ENCODE data around the gene EXOG.

The EXOG gene

DNA sequence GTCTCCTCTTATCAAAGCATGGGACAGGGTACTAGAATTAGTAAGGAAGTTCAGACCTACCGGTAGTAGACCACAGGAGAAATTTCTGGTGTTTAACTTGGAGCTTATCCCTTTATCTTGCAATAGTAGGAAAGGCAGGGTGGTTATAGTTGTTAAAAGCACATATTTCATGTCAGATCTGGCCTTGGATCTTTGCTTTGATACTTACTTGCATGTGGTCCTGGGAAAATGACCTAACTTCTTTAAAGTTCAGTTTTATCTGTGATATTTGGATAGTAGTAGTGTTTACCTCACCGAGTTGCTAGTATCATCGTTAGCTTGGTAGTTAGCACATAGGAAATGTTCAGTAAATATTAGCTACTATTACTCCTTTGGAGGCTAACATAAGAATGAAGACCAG, 15.4 kb downstream of the EXOG start:
- DNase-seq, result no peak

DNA sequence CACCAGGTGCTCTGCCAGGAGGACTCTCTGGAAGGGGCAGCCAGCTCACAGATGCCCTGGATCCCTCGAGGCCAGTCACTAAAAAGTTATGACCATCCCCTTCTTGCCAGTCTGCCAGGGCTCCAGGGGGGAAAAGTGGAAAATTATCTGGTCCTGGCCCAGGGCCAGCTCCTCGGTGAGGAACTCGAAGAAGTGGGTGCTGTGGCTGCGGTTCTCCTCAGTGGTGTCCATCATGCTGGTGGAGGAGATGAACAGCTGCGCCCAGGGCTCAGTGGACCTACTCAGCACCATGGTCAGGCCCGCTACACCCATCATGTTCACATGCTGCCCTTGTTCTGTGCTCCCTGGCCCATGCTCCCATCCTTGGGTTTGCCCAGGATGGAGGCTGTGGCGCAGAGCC, 19.2 kb downstream of the EXOG start:
- DNase-seq, result no peak

DNA sequence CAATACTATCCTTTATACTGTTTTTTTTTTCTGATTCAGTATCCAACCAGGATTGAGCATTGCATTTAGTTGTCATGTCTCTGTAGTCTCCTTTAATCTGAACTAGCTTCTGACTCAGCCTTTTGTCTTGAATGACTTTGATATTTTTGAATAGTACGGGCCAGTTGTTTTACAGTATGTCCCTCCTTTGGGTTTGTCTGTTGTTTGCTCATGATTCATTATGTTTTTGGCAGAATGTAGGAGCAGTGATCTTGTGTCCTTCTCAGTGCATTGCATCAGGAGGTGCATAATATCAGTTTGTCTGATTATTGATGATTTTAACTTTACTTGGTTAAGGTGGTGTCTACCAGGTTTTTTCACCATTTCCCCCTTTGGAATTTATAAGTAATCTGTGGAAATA, 20.5 kb downstream of the EXOG start:
- DNase-seq, result no peak

DNA sequence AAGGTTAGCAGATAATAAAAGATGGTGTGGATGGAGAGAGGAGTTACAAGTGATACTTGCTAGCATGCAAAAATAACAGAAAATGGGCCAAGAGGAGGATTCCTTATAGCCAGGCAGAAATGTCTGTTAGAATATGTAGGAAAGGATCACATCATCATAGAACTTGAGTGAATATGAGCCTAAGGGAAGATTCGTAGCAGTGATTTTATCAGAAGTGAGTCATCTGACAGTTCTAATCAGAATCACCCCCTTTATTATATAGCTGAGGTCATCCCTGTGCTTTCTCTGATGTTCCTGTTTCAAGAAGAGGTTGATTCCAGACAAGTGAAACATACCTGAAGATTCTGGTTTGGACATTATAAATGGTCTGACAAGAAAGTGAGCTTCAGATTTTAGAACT, 22.9 kb downstream of the EXOG start:
- no peak for DNase-seq

DNA sequence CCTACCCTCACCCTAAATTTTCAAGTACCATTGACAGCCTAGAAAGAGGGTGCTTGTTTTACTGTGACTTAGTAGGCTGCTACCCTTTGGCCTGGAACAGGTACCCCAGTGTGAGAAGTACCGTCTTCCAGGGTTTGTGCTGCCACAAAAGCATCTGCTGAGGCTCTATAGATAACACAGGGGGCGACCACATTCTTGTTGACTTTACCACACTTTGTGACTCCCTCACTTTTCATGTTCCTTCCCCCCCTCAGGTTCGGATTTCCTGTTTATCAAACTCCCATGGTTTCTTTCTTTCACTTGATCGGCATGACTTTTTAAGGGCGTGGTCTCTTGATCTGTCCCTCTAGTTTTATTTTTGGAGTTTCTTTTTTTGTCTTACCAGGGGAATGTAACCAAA, 23.5 kb downstream of the EXOG start:
- DNase-seq, result no peak

DNA sequence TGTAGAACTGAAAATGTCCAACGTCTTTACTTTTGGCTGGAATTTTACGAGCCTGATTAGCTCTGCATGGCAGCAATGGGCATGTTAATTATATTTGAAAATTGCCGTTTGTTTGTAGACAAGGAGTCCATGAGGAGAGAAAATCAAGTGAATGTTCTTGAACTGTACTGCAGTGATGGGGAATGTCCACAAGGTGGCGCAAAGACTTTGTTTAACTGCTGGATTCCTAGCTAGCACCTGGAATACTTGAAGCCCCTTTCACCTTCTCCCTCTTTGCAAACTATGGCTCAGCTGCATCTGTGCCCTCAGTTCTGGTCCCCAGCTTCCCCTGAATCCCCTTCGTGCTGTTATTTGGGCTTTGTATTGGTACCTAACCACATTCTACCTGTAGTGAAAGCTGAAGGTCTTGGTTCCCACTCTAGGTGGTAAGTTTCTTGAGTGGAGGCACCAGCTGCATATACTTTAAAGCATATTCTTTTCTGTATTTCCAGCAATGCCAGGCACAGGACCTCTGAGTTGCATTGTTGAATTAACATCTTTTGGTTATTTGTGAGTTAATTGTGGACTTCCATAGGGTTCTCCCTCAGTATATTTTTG, 25.3 kb downstream of the EXOG start:
- peak; percentile 84 for DNase-seq

DNA sequence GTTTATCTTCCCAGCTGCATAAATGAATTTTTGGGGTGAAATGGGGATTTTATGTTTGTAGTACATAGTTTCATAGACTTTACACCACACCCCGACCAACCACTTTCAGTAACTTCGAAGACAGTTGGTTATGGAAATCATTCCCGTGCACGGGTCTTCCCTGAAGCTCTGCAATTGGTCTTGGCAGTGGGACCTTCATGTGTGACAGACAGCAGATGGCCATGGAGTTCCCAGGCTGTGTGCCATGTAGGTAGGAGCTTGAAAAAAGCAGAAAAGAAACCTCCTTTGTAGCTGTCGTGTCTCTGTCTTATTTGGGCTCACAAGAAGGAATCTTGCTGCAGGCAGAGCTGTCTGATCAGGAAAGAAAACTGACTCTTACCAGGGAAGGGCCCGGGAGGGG, 25.9 kb downstream of the EXOG start:
- no peak for DNase-seq

DNA sequence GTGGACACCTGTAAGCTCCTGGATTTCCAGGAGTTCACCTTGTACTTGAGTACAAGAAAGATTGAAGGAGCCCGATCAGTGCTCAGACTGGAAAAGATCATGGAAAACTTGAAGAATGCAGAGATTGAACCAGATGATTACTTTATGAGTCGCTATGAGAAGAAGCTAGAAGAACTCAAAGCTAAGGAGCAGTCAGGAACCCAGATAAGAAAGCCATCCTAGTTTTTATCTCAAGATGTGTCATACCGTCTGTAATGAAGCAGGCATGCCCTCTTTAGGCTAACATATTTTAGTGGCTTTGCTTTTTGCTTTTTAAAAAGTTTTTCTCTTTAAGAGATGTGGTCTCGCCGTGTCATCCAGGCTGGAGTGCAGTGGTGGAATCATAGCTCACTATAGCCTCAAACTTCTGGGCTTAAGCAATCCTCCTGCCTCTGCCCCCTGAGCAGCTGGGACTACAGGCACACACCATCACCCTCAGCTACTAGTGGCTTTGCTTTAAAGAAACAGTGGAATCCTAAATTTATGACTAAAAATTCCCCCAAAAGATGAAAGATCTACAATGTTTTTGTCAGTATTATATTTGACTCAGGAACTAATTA, 28.1 kb downstream of the EXOG start:
- DNase-seq, result no peak

DNA sequence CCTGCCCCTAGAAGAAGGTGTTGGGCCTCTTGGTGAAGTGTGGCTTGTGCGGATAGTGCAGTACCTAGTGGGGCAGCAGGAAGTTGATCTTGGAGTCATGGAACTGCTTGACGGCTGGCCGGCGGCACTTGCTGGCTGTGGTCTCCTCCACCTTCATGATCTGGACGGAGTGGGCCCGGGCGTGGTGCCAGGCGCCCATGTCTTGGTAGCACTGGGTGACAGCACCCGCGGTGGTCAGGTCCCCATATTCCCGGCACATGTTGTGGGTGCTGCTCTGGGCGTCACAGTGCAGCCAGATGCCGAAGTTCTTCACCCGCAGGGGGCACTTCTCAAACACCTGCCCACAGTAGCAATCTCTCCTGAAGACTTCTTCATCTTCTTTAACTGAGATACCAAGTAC, 30.7 kb downstream of the EXOG start:
- no peak for DNase-seq

DNA sequence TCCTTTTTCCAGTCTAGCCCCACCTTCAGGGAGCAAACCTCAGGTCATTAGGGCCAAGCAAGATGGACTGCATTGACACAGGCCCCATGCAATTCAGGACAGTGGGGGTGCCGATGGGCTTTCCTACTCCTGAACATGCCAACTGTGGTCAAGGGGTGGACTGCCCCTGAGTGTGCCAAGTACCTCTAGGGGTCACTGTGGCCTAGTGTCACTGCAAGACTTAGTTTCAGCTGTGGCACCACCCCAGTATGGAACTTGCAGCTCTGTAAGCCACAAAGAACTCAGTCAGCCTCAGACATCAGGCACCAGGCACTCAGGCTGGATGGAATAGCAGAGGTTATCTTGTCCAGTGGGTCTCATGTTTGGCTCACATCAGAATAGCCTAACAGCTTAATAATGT, 32.3 kb downstream of the EXOG start:
- no peak for DNase-seq

DNA sequence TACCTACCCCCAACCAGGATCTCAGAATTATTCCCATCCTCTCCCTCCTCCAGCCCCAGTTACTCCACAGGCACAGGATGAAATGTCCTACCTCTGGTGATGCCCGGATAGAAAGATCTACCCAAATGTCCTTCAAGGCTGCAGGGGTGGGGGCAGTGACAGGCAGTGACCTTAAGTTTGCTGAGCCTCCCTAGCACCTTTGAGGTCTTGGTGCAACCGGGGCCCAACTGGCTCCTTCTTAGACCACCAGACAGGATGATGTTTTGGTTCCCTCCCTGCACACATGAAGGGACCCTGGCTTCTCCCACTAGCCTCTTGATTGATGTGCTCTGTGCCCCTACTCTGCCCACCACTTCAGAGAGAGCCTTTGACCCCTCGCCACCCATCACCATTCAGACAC, 36.4 kb downstream of the EXOG start:
- DNase-seq, result no peak

DNA sequence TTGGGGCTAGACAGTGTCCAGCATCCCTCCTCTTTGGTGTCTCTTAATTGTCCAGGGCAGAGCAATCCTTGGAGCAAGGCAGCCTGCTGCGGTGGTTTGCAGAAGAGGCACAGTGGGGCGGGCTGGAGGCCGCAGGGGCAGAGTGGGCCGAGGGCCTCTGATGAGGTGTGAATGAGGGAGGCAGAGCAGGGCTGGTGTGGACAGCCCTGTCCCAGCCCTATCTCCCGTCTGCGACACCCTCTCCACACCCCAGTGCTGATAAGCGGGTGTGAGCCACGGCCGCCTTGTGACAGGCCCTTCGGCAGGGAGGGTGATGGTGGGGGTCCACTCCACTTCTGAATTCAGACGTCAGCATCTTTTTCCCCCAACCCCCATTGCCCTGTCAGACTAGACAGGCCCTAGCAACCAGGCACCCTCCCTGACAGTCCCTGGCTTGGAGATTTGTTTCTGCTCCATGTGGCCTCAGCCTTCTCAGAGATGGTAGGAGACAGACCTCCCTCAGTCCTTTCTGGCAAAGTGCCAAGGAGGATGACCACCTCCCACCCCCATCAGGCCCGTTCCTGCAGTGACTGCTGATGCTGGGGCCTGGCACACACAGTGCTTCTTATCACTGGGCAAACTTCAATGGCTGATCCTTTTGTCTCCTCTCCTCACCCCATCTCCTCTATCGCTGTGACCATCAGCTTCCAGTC, 37.3 kb downstream of the EXOG start:
- DNase-seq, result no peak

DNA sequence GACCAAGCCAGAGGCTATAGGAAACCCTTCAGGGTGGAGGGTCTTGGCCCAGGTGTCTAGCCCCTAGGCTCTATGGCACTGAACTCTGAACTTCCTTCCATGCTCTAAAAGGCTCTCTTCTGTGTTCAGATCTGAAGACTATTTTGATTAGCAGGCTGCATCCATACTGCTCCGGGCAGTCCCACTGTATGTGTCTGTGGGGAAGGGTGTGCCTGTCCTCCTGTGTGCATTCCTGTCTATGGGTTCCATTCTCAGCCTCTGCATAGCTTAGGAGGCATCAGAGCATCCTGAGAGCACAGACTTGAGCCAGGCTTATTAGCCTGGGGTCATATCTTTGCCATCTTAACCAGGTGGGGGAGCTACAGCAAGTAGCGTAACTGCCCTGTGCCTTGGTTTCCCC, 38.0 kb downstream of the EXOG start:
- no peak for DNase-seq

DNA sequence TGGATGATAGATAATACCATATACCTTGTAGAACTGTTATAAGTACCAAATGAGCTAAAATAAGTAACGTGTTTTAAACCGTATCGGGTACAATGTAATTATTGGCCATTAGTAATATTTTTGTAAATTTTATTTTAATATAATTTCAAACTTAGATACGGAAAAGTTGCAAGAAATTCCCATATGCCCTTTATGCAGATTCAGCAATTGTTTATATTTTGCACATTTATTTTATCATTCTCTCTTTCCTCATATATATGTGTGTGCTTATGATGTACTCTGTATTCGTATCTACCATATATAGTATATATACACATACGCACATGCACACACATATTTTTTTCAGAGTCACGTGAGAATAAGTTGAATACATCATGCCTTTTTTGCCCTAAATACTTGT, 38.5 kb downstream of the EXOG start:
- no peak for DNase-seq

DNA sequence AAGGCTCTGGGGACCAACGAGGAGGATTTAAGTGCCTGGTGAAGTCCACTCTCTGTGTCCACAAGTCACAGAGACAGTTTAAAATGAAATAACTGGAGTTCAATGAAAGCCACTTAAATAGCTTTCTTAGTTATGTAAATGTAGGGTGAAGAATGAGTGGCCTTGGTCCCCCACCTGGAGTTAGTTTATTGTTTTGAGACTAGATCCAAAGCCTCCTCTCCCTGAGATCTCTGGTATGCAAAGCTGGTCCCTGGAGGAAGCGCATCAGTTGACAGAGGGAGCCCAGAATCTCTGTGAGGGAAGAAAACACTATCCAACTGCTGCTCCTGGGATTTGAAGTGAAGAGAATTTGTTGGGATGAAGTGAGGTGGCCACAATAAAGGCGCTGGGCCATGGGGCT, 40.5 kb downstream of the EXOG start:
- DNase-seq, result no peak

DNA sequence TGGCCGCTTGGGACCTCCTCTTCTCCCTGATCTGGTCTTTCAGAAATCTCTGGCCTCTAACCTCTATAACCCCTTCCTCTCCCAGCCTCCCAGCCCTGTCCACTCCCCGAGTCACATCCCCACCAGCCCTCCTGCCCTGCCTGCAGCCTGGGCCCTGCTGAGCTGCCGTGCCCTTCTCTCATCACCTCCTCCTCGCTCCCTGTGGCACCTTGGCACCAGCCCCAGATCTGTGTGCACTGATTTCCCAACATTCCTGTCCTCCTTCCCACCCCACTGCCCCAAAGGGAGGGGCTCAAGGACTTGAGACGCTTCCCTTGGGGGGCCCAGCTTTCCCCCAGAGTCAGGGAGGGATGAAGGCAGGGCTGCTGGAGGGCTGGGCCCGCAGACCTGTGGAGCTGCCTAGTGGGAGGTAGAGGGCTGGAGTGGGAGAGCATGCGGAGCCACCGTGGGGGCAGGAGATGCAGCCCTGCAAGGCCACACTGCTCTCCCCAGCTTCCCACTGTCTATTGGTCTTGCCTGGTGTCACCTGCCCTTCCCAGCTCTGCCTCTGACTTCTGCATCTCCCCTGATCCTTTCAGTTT, 42.7 kb downstream of the EXOG start:
- no peak for DNase-seq

DNA sequence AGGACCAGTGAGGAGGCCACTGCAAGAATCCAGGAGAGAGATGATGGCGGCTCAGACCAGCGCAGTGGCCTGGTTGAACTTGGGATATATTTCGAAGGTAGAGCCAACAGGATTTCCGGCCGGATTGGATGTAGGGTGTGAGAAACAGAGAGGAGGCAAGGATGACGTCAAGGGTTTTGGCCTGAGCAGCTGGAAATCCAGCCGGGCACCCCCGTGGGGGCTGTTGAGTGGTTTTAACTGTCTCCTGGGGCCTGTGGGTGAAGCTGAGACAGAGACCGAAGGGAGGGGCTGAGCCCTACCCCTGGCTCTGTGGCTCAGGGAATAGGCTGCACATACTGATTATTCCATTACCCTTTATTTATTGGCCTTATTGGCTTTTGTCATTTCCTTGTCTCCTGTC, 45.7 kb downstream of the EXOG start:
- DNase-seq, result no peak

DNA sequence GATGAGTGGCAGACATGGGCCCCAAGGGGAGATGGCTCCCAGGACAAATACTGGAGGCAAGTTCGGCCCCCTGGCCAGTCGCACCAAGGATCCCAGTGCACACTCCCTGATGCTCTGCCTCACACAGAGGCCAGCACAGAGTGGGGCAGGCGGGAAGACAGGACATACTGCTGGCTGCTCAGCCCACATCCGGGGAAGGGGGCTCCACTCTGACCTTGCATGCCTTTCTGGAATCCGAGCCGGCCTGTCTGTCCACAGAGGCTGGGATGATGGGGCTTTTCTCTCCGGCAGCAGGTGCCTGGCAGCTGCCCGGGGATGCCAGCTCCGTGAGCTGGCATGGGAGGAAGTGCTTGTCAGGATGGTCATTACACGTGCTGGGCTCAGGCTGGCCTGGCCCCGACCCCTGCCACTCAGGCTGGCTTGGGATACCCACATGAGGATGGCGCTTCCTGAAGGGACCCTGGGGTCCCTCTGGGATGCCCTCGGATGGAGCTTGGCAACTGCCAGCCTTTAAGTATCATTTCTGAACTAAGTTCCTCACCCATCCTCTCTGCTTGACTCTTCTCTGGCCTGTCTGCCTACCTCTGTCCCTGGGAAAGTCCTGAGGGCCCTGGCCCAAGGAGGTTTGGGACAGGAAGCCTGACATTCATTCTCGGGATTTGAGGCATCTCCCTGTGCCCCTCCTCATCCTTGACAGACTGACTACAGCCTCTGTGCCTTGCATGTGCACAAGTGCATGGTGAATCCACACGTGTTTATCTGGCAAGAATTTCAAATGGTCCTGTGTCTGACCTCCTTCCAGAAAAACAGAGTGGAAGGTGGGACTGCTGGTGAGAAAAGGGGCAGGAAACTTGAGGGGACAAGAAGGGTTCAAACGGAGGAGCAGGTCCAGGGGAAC, 46.5 kb downstream of the EXOG start:
- DNase-seq, result peak; percentile 49

DNA sequence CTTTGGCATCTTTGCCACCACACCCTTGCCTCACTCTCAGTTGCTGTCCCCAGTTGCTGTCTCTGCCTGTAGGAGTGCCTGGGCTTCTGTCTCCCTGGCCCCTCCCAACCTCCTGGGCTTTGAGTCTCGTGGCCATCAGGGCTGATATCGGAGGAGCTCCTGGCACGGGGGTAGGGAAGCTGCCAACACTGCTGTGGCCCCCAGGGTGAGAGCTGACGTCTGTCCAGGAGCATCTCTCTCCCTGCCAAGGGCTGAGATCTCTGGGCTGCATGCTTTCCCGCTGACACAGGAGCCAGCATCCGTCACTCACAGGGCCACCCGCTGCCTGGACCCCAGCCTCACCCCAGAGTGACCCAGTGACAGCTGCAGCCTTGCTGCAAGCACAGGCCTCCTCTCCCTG, 47.4 kb downstream of the EXOG start:
- no peak for DNase-seq

DNA sequence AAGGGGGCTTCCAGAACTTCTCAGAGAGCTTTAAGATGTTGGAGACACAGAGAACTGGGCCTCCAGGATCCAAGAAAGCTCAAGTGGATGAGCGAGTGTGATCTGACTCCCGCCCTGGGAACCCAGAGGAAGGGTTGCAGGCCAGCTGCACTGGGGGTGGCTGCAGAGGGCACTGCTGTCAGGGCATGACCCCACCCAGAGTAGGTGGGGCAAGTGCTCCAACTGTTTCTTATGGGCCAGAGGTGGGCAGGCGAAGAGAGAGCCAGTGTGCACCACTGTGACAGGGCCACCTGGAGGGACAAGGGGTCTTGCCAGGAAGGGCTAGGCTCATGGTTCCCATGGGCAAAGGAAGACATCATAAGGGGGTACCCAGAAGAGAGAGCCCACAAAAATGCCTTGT, 48.8 kb downstream of the EXOG start:
- DNase-seq, result no peak

DNA sequence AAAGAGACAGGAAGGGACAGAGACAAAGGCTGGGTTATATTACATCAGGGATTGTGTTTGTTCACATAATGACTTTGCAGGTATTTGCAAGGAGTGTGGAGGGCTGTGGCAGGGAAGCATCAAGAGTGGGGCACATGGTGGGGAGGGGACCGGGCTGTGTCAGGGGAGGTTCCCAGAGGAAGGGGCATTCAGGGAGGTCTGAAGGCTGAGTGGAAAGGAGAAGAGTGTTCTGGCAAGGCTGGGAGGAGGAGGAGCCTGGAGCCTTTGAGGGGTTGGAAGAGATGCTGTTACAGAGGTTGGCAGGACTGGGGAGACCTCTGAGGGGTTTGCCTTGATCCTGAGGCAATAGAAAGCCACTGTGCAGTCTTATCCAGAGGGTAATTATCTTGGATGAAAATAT, 49.4 kb downstream of the EXOG start:
- DNase-seq, result no peak

DNA sequence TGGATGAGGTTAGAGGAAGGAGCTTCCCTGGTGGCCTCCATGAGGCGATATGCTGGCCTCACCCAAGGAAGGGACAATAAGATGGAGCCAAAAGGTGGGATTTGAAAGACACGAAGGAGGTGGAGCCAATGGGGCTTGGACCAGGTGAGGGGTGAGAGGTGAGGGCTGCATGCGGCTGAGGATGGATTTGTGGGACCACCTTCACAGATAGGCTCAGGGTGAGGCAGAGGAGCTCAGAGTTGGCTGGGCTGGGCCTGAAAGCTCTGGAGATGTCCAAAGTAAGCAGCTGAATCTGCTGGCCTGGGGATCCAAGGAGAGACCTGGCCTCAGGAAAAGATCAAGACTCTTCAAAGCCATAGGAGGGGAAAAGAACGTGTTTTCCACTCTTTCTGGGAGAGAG, 49.8 kb downstream of the EXOG start:
- DNase-seq, result peak; percentile 45

DNA sequence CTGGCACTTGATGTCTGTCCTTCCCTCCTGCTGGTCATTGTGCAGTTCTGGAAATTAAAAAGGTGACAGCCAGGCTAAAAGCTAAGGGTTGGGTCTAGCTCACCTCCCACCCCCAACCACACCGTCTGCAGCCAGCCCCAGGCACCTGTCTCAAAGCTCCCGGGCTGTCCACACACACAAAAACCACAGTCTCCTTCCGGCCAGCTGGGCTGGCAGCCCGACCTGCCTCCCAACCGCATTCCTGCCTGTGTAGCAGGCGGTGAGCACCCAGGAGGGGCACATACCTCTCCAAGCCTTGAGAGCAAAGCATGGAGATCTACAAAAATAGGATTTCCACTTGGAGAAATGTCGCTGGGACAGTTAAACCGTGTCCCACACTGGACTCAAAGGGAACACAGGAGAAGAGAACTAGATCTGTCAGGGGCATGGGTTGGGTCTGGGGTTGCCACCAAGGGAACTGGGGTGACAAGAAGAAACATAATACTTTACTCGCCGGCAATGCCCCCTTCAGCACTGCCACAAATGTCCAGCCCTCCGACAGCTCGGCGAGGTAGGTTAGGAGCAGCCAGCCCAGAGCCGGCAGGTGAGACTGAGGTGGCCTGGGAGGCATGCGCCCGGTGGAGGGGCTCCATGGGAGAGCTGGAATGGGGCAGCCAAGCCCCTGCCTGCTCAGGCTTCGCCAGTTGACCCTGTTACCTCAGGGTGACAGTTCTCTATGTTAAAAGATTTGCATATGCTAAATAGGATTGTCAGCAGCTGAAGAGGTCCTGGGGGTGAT, 52.2 kb downstream of the EXOG start:
- DNase-seq, result peak; percentile 88

Measured in islet precursor cell (in vitro differentiated cells).